ENCODE data around the gene VPS13C.

VPS13C gene

GRCh38 chr15:62053439-62054085, 6.7 kb downstream of the VPS13C start:
- TF ChIP-seq ZBTB7A (IDR thresholded peaks at IDR 0.05; ENCODE audit: low read depth) (no peak), RAD21 (IDR thresholded peaks at IDR 0.05; ENCODE audit: low read depth) (no peak), NFIC (IDR thresholded peaks at IDR 0.05) (no peak), USF1 (IDR thresholded peaks at IDR 0.05) (no peak), CEBPB (IDR thresholded peaks at IDR 0.05) (no peak), FOXM1 (IDR thresholded peaks at IDR 0.05; ENCODE audit: borderline replicate concordance, low read depth) (no peak), TAF1 (IDR thresholded peaks at IDR 0.05; ENCODE audit: low read depth) (no peak), YY1 (IDR thresholded peaks at IDR 0.05; ENCODE audit: low read depth) (no peak), EP300 (IDR thresholded peaks at IDR 0.05; ENCODE audit: borderline replicate concordance) (no peak), EGR1 (IDR thresholded peaks at IDR 0.05) (no peak), TCF12 (IDR thresholded peaks at IDR 0.05; ENCODE audit: low read depth) (no peak), REST (IDR thresholded peaks at IDR 0.05; ENCODE audit: low read depth) (no peak), MAX (IDR thresholded peaks at IDR 0.05) (no peak), CREB1 (IDR thresholded peaks at IDR 0.05; ENCODE audit: low read depth) (no peak), TEAD4 (IDR thresholded peaks at IDR 0.05) (no peak)

GRCh38 chr15:62052713-62053112, 7.5 kb downstream of the VPS13C start:
- TF ChIP-seq TAF1 (IDR thresholded peaks at IDR 0.05; ENCODE audit: low read depth) (no peak), RAD21 (IDR thresholded peaks at IDR 0.05; ENCODE audit: low read depth) (no peak), USF1 (IDR thresholded peaks at IDR 0.05) (no peak), MAX (IDR thresholded peaks at IDR 0.05) (no peak), TCF12 (IDR thresholded peaks at IDR 0.05; ENCODE audit: low read depth) (no peak), YY1 (IDR thresholded peaks at IDR 0.05; ENCODE audit: low read depth) (no peak), CREB1 (IDR thresholded peaks at IDR 0.05; ENCODE audit: low read depth) (no peak), EP300 (IDR thresholded peaks at IDR 0.05; ENCODE audit: borderline replicate concordance) (no peak), CEBPB (IDR thresholded peaks at IDR 0.05) (no peak), NFIC (IDR thresholded peaks at IDR 0.05) (no peak), EGR1 (IDR thresholded peaks at IDR 0.05) (no peak), TEAD4 (IDR thresholded peaks at IDR 0.05) (no peak), ZBTB7A (IDR thresholded peaks at IDR 0.05; ENCODE audit: low read depth) (no peak), REST (IDR thresholded peaks at IDR 0.05; ENCODE audit: low read depth) (no peak), FOXM1 (IDR thresholded peaks at IDR 0.05; ENCODE audit: borderline replicate concordance, low read depth) (no peak)

GRCh38 chr15:62051166-62051565, 9.1 kb downstream of the VPS13C start:
- TF ChIP-seq USF1 (IDR thresholded peaks at IDR 0.05), result no peak
- no peak for TF ChIP-seq CREB1 (IDR thresholded peaks at IDR 0.05; ENCODE audit: low read depth)
- no peak for TF ChIP-seq ZBTB7A (IDR thresholded peaks at IDR 0.05; ENCODE audit: low read depth)
- no peak for TF ChIP-seq CEBPB (IDR thresholded peaks at IDR 0.05)
- no peak for TF ChIP-seq EGR1 (IDR thresholded peaks at IDR 0.05)
- TF ChIP-seq RAD21 (IDR thresholded peaks at IDR 0.05; ENCODE audit: low read depth), result no peak
- TF ChIP-seq REST (IDR thresholded peaks at IDR 0.05; ENCODE audit: low read depth), result no peak
- TF ChIP-seq FOXM1 (IDR thresholded peaks at IDR 0.05; ENCODE audit: borderline replicate concordance, low read depth), result no peak
- no peak for TF ChIP-seq NFIC (IDR thresholded peaks at IDR 0.05)
- TF ChIP-seq MAX (IDR thresholded peaks at IDR 0.05), result no peak
- TF ChIP-seq EP300 (IDR thresholded peaks at IDR 0.05; ENCODE audit: borderline replicate concordance), result no peak
- no peak for TF ChIP-seq TCF12 (IDR thresholded peaks at IDR 0.05; ENCODE audit: low read depth)
- no peak for TF ChIP-seq TAF1 (IDR thresholded peaks at IDR 0.05; ENCODE audit: low read depth)
- TF ChIP-seq YY1 (IDR thresholded peaks at IDR 0.05; ENCODE audit: low read depth), result no peak
- no peak for TF ChIP-seq TEAD4 (IDR thresholded peaks at IDR 0.05)
